GM18867 (cell line): Measurements from ENCODE around the gene FAM47E.

Source experiments
- ATAC-seq: cut with Tn5 transposase; IDR thresholded peaks from one replicate; pipeline ENCODE4 v1.9.1; 2021; ENCODE audit warnings: mild to moderate bottlenecking, moderate library complexity; ENCODE audit not compliant: unreplicated experiment

Gene FAM47E

DNA sequence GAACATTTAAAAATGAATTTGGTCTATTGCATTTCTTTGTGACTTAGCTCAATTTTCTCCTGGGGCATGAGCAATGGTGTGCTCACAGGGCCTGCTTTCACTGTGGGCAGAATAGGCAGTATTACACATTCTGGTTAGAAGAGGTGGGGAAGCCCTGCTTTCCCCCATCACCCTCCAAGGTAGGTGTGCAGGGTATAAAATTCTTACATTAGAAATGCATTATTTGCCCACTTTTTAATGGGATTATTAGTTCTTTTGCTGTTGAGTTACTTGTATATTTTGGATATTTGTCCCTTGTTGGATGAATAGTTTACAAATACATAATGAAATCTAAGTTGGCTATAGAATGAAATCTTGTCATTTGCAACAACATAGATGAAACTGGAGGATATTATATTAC, 46.7 kb downstream of the FAM47E start:
- ATAC-seq: no peak

DNA sequence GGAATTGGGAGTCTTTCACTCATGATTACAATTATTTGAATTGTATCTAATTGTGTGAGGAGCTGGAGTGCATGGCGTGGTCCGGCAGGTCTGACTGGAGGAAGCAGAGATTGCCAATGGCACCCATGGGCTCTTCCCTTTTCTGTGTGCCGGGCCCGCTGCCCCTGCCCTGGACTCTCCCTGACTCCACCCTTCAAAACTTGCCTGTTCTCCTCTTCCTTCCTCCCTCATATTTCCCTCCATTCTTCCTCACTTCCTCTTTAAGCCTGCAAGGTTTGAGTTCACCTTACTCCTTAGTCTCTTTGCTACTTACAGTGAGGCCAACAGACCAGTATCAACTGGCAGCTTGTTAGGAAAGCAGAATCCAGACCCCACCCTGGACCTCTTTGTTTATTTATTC, 48.5 kb downstream of the FAM47E start:
- ATAC-seq: no peak

DNA sequence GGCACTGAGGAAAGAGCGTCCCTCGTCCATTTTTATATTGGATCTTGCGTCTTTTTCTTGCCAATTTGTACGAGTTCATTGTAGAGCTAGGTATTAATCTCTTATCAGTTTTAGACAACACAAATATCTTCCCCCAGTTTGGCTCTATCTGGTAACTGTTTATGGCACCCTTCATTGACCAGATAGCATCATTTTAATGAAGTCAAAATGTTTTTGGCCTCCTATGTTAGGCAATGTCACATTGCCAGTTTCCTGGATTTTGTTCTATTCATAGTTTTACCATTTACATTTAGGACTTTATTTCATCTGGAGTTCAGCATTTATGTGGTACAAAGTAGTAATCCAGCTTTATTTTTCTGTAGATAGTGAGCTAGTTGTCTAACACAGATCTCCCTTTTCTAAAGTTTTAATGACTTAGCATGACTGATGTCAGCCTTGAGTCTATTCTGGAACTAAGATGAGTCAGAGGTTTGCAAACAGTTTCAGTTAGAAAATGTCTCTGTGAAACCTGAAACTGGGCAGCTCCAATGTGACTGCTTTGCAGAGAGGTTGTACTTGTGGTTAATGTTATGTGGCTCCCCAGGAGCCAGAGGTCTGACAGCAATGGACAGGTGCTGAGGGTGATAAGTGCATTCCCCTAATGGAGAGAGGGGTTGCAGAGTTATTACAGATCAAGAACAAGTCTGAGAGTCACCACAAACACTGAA, 49.7 kb downstream of the FAM47E start:
- peak; percentile 99 for ATAC-seq

DNA sequence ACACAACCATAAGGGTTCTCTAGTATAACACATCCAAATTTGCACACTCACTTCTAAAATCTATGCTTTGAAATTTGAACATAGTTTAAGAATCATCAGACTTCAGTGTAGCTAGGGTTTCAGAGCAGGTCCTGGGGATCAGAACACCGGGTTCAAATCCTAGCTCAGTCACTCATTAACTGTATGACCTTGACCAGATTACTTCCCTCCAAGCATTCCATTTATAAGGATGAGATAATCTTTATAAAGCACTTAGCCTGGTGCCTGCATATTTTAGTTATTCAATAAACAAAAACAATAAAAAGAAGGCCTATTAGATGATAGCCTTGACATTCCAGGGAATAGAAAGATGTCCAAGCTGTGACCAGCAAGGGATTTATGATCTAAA, 50.2 kb downstream of the FAM47E start:
- no peak for ATAC-seq

DNA sequence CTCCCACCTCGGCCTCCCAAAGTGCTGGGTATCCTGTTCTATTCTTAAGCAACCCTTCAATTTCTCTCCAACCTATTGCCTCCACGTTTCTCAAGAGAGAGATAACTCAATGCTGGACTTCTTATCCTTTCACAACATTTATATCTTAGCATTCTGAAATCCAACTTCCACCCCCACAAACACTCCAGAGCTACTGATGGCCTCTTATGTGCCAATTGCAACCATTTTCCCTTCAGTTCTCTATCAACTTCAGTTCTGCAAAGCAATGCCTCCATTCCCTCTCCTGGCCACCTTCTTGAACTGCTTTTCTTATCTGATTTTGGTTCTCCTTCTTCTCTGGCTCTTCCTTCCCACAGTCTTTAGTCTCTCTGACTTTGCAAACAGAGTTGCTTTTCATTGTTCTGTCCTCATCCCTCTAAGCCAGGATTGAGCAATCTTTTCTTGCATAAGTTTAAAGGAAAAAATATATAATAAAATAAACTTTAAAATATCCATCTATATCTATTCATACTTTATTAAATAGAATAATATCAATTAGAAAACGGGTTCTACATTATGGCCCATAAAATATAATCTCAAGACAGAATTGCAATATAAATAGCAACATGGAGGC, 51.4 kb downstream of the FAM47E start:
- ATAC-seq: no peak

DNA sequence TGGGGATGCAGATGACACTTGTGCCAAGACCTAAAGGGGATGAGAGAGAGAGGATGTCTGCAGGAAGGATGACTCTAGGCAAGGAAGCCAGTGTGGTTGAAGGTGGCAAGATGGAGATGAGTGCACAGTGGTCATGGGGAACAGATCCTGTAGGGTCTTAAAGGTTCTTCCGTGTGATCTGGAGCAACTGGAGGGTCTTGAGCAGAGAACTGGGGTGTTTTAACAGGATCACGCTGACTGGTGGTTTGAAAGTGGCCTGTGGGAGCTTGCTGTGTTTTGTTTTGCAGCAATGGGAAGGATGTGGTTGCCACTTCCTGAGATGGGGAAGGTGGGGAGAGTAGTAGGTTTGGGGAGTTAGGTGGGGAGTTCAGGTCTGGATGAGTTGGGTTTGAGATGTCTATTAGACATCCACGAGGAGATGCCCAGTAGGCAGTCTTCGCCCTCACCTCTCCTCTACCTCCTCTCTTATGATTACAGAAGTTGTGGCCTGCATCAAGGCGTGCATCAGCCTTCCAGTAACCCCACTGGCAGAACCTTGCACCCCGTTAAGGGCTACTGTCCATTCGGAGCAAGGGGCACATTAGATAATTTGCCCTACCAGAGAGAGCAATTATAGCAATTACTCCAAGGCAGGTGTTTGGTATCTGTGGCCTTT, 53.6 kb downstream of the FAM47E start:
- ATAC-seq: no peak

DNA sequence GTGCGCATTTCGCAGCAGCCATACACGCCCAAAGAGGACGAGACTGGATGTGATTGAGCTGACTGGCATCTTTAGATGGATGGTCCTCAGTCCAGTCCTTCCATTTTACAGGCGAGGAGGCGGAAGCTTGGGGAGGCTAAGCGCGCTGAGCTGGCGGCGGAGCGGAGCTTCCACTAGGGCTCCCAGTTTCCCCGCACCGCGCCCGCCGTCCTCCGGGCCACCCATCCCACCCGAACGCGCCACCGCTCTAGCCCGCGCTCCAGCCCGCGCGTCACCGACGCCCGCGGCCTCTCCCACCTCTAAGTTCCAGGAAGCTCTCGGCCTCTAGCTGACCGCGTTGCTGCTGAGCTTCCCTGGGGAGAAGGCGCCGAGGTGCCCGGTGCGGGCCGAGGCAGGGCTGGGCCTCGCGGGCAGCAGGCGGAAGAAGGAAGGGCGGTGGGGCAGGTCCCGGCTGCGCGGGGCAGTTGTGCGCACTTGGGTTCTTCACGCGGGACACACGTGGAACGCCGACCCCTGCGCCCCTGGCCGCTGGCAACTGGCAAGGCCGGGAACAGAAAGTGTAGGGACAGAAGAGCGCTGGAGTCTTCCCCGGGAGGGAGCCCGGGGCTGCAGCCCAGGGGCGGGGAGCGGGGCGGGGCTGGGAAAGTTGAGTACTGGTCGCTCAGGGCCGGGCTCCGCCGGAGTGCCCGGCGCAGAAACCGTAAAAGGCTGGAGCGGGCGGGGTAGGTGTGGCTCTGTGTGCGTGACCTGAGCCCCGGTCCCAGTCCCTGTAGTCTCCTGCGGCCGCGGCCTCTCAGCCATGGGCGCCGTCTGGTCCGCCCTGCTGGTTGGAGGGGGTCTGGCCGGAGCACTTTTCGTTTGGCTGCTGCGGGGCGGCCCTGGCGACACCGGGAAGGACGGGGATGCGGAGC, 54.7 kb downstream of the FAM47E start, which contains the start of gene STBD1:
STBD1 (plus strand) TSS at position 763 of the 911 bp plus-strand sequence; CDS start at position 800, 37 bp downstream.
- ATAC-seq: no peak

DNA sequence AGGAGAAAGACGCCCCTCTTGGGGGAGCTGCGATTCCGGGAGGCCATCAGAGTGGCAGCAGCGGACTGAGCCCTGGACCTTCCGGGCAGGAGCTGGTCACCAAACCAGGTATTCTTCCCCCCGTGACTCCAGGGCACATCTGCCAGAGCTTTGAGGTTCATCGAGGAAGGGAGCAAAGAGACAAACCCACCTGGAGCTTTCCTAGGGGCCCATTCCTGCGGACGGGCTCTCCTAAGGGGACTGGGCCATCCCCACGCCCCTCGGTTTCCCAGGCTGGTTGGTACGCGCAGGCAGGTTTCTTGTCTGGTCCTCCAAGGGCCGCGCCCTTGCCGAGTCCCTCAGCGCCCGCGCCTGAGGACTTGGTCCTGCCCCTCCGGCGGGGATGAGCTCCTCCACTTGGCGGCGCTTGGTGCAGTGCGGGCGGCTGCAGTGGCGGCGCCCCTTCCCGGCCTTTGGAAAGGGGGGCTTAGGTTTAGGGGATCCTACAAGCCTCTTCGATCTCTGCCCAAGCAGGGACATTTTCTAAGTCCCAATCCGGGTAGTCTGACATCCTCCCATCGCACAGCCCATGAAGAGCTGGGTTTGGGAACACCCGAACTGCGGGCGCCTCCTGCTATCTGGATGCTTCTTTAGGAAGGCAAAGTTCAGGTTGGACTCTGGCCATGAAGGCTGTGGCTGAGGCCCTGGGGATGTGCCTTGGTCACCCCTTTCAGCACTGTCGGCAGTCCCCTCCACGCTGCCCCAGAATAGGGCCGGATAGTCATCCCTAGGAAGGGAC, 55.5 kb downstream of the FAM47E start:
- ATAC-seq: no peak

DNA sequence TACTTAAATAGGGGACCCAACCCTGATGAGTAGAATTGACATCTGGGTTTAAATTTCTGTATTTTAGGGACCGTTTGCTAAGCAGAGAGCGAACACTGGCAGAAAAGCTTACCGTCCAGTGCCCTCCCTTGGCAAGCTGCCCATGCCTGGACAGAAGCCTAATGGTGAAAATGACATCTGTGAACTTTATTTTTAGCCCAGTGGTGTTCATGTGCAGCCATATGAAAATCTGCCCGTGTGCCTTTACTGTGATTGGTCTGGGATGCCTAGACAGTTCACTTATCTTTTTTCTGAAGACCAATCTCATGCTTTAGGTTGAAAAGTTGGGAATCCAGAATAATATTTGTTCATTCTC, 56.1 kb downstream of the FAM47E start:
- ATAC-seq: no peak

DNA sequence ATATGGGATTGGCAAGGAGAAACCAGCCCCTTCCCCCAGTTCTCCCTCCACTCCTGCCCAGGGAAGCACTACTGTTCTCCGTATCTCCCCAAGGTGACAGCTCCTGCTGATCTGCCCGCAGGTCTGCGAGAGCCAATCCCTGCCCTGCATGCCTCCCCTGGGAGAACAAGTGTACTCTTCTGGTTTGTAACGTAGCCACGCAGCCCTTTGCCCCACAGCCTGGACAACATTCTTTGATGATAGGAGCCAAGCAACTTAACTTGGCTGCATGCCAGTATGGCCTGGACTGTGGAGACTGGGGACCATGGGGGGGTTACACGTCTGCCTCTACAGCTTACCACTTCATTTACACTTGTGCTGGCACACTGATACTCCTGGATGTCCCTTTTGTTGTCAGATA, 57.0 kb downstream of the FAM47E start:
- ATAC-seq: no peak

DNA sequence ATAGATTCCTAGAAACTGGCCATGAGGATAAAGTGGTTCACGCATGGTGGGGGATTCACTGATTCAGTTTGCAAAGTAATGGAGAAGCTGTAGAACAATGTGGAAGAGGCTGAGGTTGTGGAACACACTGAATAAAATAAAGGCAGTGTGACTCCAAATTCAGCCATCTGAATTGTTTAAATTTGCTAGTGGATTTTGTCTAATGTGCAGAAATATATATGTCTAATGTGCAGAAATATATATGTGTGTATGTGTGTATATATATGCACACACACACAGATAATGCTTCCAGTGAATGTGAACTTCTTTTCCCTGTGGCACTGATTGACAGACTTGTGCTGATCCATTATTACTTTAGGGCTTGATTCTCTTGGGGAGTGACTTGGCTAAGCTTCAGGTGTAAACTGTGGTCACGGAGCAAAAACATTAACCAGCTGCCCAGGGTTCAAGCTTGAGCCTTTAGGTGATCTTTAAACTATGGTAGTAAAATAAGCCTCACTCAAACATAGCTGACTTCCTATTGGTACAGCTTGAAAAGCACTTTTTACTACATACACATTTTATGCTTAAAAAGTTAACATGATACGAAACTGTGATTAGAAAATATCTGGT, 58.5 kb downstream of the FAM47E start:
- no peak for ATAC-seq

DNA sequence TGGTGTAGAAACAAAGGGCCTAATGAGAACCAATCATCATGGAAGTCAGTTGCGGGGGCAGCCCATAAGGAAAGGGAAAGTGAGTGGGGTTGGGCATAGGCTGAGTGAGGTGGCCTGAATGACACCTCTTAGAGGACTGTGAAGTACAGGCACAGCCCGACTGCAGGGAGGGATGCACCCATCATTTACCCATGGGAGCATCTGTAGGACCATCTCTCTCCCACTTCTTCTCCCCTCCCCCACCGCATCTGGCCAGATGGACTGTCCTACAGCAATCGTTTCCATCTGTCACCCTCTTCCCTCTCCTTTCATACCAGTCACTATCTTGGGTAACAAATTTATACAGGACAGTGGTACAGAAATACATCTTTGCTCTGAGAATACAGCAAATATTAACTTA, 59.2 kb downstream of the FAM47E start:
- no peak for ATAC-seq

DNA sequence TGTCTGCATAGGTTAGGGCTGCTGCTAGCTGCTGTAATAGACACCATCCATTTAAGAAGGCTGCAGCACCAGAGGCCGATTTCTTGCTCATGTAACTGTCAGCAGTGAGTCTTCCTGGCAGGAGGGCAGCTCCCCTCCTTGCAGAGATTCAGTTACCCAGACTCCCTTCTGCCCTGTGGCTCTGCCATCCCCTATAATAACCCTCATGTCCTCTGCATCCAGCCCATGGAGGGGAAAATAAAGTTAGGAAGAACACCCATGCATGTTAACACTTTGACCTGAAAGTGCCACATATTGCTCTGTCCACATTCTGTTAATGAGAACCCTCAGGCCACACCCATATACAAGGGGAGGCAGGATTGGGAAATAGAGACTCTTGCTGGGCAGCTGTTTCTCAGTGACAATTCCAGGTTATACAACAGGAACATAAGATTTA, 60.4 kb downstream of the FAM47E start:
- ATAC-seq: no peak

DNA sequence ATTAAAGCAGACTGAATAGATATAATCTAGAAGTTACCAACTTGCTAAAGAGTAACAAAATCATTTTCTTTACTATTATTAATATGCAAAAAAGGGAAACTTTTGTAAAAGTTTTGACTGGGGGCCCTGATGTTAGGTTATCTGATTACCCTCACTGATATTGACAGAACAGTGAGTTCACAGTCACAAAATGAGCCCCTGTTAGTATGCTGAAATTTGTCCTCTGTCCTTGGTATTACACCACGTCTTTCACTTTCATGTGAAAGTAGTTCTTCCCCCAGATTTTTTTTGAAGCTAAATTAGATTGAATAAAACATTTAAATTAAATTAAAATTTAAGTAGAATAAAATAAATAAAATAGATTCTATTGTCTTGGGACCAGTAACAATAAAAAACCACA, 60.9 kb downstream of the FAM47E start:
- ATAC-seq: no peak

DNA sequence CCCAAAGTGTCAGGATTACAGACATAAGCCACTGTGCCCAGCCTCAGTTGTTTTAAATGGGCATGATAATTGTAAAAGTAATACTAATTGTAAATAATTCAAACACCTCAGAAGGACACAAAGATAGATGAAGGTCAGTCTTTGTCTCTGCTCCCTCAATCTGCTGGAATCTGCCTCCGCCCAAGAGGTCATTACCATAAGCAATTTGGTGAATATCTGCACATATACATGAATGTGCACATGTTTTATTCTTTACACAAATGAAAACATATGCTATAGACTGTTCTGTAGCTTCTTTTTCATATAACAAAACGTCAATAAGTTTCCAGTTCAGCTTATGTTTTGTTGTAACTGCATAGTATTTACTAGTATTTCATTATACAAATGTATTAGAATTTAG, 62.0 kb downstream of the FAM47E start:
- no peak for ATAC-seq

DNA sequence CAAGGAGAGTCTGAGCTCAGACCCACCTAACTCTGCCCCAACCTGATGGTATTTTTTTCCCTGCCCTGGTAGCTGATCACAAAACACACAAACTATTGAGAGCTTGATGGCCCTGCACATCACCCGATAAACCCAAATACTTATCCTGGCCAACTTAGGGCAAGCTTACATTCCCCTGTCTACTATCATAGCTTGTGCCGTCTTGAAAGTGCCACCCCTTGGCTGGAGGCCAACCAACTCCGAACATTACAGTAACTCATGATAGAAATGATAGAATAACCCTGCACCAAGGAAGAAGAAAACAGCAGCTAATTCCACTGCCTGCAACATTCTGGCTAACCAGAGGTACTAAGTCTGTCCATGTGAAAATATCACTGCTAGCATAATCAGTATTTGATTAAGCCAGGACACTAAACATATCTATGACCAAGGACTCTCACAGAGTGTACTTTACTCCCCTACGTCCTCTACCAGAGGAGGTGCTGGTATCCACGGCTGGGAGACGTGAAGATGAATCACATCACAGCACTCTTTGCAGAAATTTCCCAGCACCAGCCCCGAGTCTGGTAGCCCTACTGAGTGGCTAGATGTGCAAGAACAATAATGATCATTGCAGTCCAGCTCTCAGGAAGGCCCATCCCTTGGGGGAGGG, 63.9 kb downstream of the FAM47E start:
- no peak for ATAC-seq

DNA sequence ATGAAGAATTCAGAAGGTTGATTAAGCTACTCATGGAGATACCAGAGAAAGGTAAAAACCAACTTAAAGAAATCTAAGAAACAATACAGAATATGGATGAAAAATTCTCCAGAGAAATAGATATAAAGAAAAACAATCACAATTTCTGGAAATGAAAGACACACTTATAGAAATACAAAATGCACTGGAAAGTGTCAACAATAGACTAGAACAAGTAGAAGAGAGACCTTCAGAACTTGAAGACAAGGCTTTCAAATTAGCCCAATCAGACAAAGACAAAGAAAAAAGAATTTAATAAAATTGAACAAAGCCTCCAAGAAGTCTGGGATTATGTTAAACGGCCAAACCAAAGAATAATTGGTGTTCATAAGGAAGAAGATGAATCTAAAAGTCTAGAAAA, 64.6 kb downstream of the FAM47E start:
- ATAC-seq: no peak

DNA sequence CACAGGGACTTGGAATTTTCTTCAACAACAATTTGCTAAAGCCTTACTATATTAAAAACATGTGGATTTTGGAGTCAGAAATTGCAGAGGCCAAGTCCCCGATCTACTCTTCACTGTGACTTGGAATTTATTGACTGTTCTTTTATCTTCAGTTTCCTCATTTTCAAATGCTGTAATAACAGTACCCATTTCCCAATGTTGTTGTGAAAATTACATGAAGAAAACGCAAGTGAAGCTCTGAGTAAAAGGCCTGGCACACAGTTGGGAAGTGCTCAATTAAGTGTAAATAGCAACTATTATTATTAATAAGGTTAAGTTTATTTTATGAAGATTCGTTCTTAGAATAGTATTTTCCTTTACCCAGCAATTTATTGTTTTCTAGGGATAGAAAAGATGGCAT, 70.7 kb downstream of the FAM47E start:
- no peak for ATAC-seq

DNA sequence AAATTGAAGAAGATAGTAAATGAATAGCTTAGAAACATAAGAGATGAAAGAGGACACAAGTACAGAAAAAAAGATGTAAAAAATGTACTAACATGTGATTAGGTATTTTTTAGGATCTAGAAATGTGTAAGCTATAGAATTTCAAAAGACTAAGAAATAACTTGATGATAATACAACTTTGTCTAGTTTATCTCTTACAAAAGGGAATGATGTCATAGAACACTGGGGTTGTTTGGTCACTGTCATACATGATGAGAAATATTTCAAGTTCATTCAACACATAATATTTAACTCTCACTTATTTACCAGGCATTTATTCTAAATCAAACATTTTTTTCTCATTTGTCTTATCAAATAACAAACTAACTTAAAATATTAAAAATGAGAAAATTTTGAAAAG, 73.6 kb downstream of the FAM47E start:
- ATAC-seq: no peak

DNA sequence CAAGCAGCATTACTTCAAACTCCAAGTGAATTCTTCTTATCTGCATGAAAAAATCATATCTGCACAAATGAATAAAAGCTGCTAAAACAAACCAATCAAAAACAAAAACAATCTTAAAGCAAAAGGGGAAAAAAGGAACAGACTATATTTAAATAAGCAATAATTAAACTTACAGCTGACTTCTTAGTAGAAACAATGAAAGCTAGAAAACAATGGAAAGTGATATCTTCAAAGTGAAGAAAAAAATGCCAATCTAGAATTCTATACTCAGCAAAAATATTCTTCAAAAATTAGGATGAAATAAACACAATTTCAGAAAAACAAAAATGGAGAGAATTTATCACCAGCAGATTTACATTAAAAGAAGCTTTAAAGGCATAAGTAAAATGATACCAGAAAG, 75.0 kb downstream of the FAM47E start:
- no peak for ATAC-seq
